H1 (cell line): ENCODE results near the gene EME2. TPM values are rescaled to one million over a fixed set of nuclear protein-coding genes. Genes with fewer than 3 reads are reported as not detected.

Experiments
- CTCF ChIA-PET: fragments of 300-600 bp; sonication (Branson Sonifier 250); formaldehyde crosslinking; loops from one replicate; lab custom pipeline; 2021; ENCODE audit not compliant: partially characterized antibody; lab: Charles Lee
- POLR2A ChIA-PET: fragments of 300-600 bp; sonication (Branson Sonifier 250); formaldehyde crosslinking; loops from one replicate; lab custom pipeline; 2021; ENCODE audit warnings: inconsistent platforms; ENCODE audit not compliant: partially characterized antibody; lab: Charles Lee
- DNase-seq, 2 experiments: peaks; one replicate each; pipeline versions ENCODE4 v3.0.0 to v3.0.0-alpha.2; 2010 to 2022; ENCODE audit warnings: low spot score in 2 of 2, low read depth in 1 of 2, mixed read lengths in 1 of 2
- FAIRE-seq: peaks from 2 replicates; lab custom pipeline; 2011; peaks lifted over from hg19 to GRCh38; lab: Jason Lieb, UNC
- H2AFZ ChIP-seq: 2 replicates; pipeline ENCODE4 v1.8.1; 2012; ENCODE audit warnings: low read length, inconsistent platforms
- H2AK5ac ChIP-seq: 2 replicates; pipeline ENCODE4 v1.6.1; 2013; ENCODE audit warnings: low read depth, low read length
- H2BK120ac ChIP-seq: replicated peaks from 2 replicates; pipeline ENCODE3; 2013; ENCODE audit warnings: low read depth, low read length, inconsistent platforms
- H2BK12ac ChIP-seq: 2 replicates; pipeline ENCODE4 v1.6.1; 2013; ENCODE audit warnings: low read depth, low read length
- H2BK15ac ChIP-seq: 2 replicates; pipeline ENCODE4 v1.6.1; 2013; ENCODE audit warnings: low read length
- H2BK20ac ChIP-seq: 2 replicates; pipeline ENCODE4 v1.6.1; 2013; ENCODE audit warnings: low read length
- H2BK5ac ChIP-seq: 2 replicates; pipeline ENCODE4 v1.6.1; 2013; ENCODE audit warnings: low read depth, low read length
- H3K14ac ChIP-seq: 2 replicates; pipeline ENCODE4 v1.6.1; 2013; ENCODE audit warnings: inconsistent platforms; ENCODE audit not compliant: insufficient read length
- H3K18ac ChIP-seq: 2 replicates; pipeline ENCODE4 v1.6.1; 2013; ENCODE audit warnings: low read length; ENCODE audit errors: extremely low read depth
- H3K23ac ChIP-seq: 2 replicates; pipeline ENCODE4 v1.6.1; 2013; ENCODE audit warnings: inconsistent platforms; ENCODE audit not compliant: insufficient read length
- H3K23me2 ChIP-seq: 2 replicates; pipeline ENCODE4 v1.6.1; 2013; ENCODE audit warnings: low read depth, low read length
- H3K27ac ChIP-seq: 2 replicates; pipeline ENCODE4 v1.6.1; 2011; ENCODE audit warnings: low read depth, low read length, inconsistent platforms
- H3K27me3 ChIP-seq, 4 experiments: replicated peaks in 1 of 4; 1 replicate in 1 of 4; 2 replicates in 3 of 4; pipeline versions ENCODE4 v1.6.1 to v1.8.1; 2011 to 2013; ENCODE audit warnings: low read length in 3 of 4, mild to moderate bottlenecking in 3 of 4, inconsistent platforms in 2 of 4, mixed read lengths in 2 of 4, moderate library complexity in 1 of 4; ENCODE audit not compliant: control insufficient read depth in 3 of 4, insufficient read depth in 3 of 4; ENCODE audit errors: extremely low read depth in 1 of 4
- H3K36me3 ChIP-seq, 4 experiments: 2 replicates each; pipeline versions ENCODE4 v1.6.1 to v1.8.1; 2011 to 2013; ENCODE audit warnings: mild to moderate bottlenecking in 4 of 4, low read length in 3 of 4, moderate library complexity in 2 of 4, control low read depth in 1 of 4, inconsistent platforms in 1 of 4; ENCODE audit not compliant: insufficient read depth in 4 of 4, control insufficient read depth in 2 of 4
- H3K4ac ChIP-seq: replicated peaks from 2 replicates; pipeline ENCODE3; 2013; ENCODE audit warnings: low read length, low read depth, mixed read lengths, inconsistent platforms; ENCODE audit not compliant: insufficient read length
- H3K4me1 ChIP-seq, 4 experiments: replicated peaks in 1 of 4; 1 replicate in 1 of 4; 2 replicates in 3 of 4; pipeline versions ENCODE4 v1.6.1 to v1.8.1; 2011 to 2013; ENCODE audit warnings: low read length in 3 of 4, inconsistent platforms in 2 of 4, mixed read lengths in 1 of 4; ENCODE audit not compliant: insufficient read depth in 4 of 4, control insufficient read depth in 3 of 4
- H3K4me2 ChIP-seq, 2 experiments: 2 replicates each; pipeline versions ENCODE4 v1.6.1 to v1.8.1; 2011 to 2013; ENCODE audit warnings: low read depth in 2 of 2, low read length in 2 of 2, control low read depth in 1 of 2, inconsistent platforms in 1 of 2, mild to moderate bottlenecking in 1 of 2; ENCODE audit not compliant: insufficient read depth in 1 of 2
- H3K4me3 ChIP-seq, 4 experiments: fragments of 200-600, 300-600 bp in 1 of 4; sonication (generic), shearing (Covaris generic), sonication (Bioruptor Twin) in 1 of 4; 2 replicates each; pipeline versions ENCODE4 v1.5.1 to v1.8.1; 2011 to 2016; ENCODE audit warnings: low read length in 4 of 4, low read depth in 3 of 4, control low read depth in 2 of 4, inconsistent platforms in 2 of 4, mild to moderate bottlenecking in 2 of 4, mixed read lengths in 1 of 4, moderate library complexity in 1 of 4; ENCODE audit not compliant: insufficient read depth in 2 of 4; ENCODE audit errors: extremely low read depth in 1 of 4
- H3K56ac ChIP-seq: replicated peaks from 2 replicates; pipeline ENCODE3; 2013; ENCODE audit warnings: low read depth, mild to moderate bottlenecking, mixed read lengths, low read length, inconsistent platforms; ENCODE audit not compliant: insufficient read length
- H3K79me1 ChIP-seq: 2 replicates; pipeline ENCODE4 v1.6.1; 2013; ENCODE audit warnings: low read depth, low read length, control low read depth
- H3K79me2 ChIP-seq, 2 experiments: 2 replicates each; pipeline versions ENCODE4 v1.6.1 to v1.8.1; 2012 to 2013; ENCODE audit warnings: low read length in 2 of 2, mild to moderate bottlenecking in 2 of 2, inconsistent platforms in 1 of 2; ENCODE audit not compliant: insufficient read depth in 2 of 2, control insufficient read depth in 1 of 2
- H3K9ac ChIP-seq, 4 experiments: replicated peaks in 1 of 4; 1 replicate in 1 of 4; 2 replicates in 3 of 4; pipeline versions ENCODE4 v1.6.1 to v1.8.1; 2011 to 2013; ENCODE audit warnings: low read depth in 3 of 4, low read length in 3 of 4, control low read depth in 2 of 4, mild to moderate bottlenecking in 2 of 4, moderate library complexity in 2 of 4, inconsistent platforms in 1 of 4; ENCODE audit errors: extremely low read depth in 1 of 4
- H3K9me3 ChIP-seq, 2 experiments: 2 replicates each; pipeline versions ENCODE4 v1.6.1 to v1.8.1; 2012 to 2013; ENCODE audit warnings: mild to moderate bottlenecking in 2 of 2, moderate library complexity in 2 of 2, control low read depth in 1 of 2, inconsistent platforms in 1 of 2, low read depth in 1 of 2, low read length in 1 of 2, mixed read lengths in 1 of 2; ENCODE audit not compliant: insufficient read depth in 2 of 2
- H4K20me1 ChIP-seq, 2 experiments: replicated peaks in 1 of 2; 2 replicates each; pipeline versions ENCODE3 to v1.8.1; 2011 to 2013; ENCODE audit warnings: inconsistent platforms in 2 of 2, low read length in 2 of 2, mild to moderate bottlenecking in 1 of 2; ENCODE audit not compliant: insufficient read depth in 2 of 2, control insufficient read depth in 1 of 2
- H4K5ac ChIP-seq: 2 replicates; pipeline ENCODE4 v1.6.1; 2013; ENCODE audit warnings: low read length, low read depth, mixed read lengths, inconsistent platforms; ENCODE audit not compliant: insufficient read length
- H4K8ac ChIP-seq: 2 replicates; pipeline ENCODE4 v1.8.0; 2013; ENCODE audit warnings: mild to moderate bottlenecking, moderate library complexity, low read length, inconsistent platforms; ENCODE audit not compliant: insufficient read depth; ENCODE audit errors: extremely low read depth
- H4K91ac ChIP-seq: replicated peaks from 2 replicates; pipeline ENCODE3; 2013; ENCODE audit warnings: low read length, mixed read lengths, inconsistent platforms; ENCODE audit not compliant: insufficient read length
- GABPA ChIP-seq: IDR thresholded peaks from 2 replicates; pipeline ENCODE4 v1.6.1; 2011; ENCODE audit warnings: mild to moderate bottlenecking, low read length, moderate library complexity, borderline replicate concordance; ENCODE audit not compliant: insufficient read depth
- GTF2F1 ChIP-seq: IDR thresholded peaks from 2 replicates; pipeline ENCODE4 v1.6.1; 2012; ENCODE audit warnings: low read depth, low read length, improper control_type of control experiment, borderline replicate concordance
- RAD21 ChIP-seq, 2 experiments: IDR thresholded peaks in 1 of 2; conservative IDR thresholded peaks in 1 of 2; 2 replicates each; pipeline ENCODE4 v1.6.1; 2011; ENCODE audit warnings: low read depth in 2 of 2, low read length in 2 of 2, improper control_type of control experiment in 1 of 2, inconsistent platforms in 1 of 2, mild to moderate bottlenecking in 1 of 2, moderate library complexity in 1 of 2
- RFX5 ChIP-seq: IDR thresholded peaks from 2 replicates; pipeline ENCODE4 v1.6.1; 2011; ENCODE audit warnings: low read depth, low read length, improper control_type of control experiment, borderline replicate concordance
- SIN3A ChIP-seq, 2 experiments: IDR thresholded peaks in 1 of 2; conservative IDR thresholded peaks in 1 of 2; 2 replicates each; pipeline ENCODE4 v1.6.1; 2011 to 2012; ENCODE audit warnings: low read length in 2 of 2, improper control_type of control experiment in 1 of 2, low read depth in 1 of 2, mild to moderate bottlenecking in 1 of 2
- SIRT6 ChIP-seq: IDR thresholded peaks from one replicate; pipeline ENCODE4 v1.7.1; 2012; ENCODE audit warnings: low read length, inconsistent platforms
- SP2 ChIP-seq: IDR thresholded peaks from 2 replicates; pipeline ENCODE4 v1.6.1; 2012; ENCODE audit warnings: mild to moderate bottlenecking, low read length, inconsistent platforms
- USF2 ChIP-seq: IDR thresholded peaks from 2 replicates; pipeline ENCODE4 v1.6.1; 2011; ENCODE audit warnings: low read length, improper control_type of control experiment
- YY1 ChIP-seq: IDR thresholded peaks from 2 replicates; pipeline ENCODE4 v1.6.1; 2011; ENCODE audit warnings: low read depth, mild to moderate bottlenecking, low read length
- WGBS, 2 experiments: shearing (Covaris generic) in 1 of 2; methylation state at CpG; one replicate each; pipeline versions ENCODE4 v1.1.6 to v1.1.7; 2013 to 2015; ENCODE audit warnings: low lambda C conversion rate in 2 of 2, mixed read lengths in 2 of 2, inconsistent platforms in 1 of 2, low coverage in 1 of 2, missing lambda C conversion rate in 1 of 2; ENCODE audit not compliant: insufficient replicate concordance in 2 of 2, insufficient coverage in 1 of 2, insufficient read length in 1 of 2; ENCODE audit errors: extremely low coverage in 1 of 2, missing lambda C conversion rate in 1 of 2; 5-methylcytosine and 5-hydroxymethylcytosine counted together
- polyA plus RNA-seq, 7 experiments: library from polyadenylated mRNA; depleted of rRNA in 3 of 7; stranded (reverse) in 5 of 7; unstranded in 2 of 7; fragments of >200 nt in 5 of 7; fragments of 200-250 nt in 2 of 7; gene quantifications; 1 replicate in 5 of 7; 2 replicates in 1 of 7; 4 replicates in 1 of 7; pipeline versions ENCODE4 v1.2.1 to v1.2.3, GENCODE V29; 2011 to 2013; ENCODE audit warnings: missing spikeins in 2 of 7, mixed read lengths in 2 of 7
- total RNA-seq: library from RNA; stranded (reverse); fragmentation: NEBNext Ultra II Directional; extraction: Animal tissue kit (Norgen Biotek cat#: 25700); gene quantifications from 2 replicates; pipeline ENCODE4 v1.2.1, GENCODE V29; 2021

Gene EME2
- total and polyA plus RNA-seq, 2 of the 8 experiments (the other 6 are each of a cell fraction or from before 2014, with no cell fraction given): 13.1 to 19.7 TPM

- Histone ChIP-seq H2AFZ (no peak overlapping the region), H2BK120ac (no peak overlapping the region), H3K27me3 (no peaks in the 10 kb centered on the region), H3K4me2 (no peak overlapping the region), H3K36me3 (peaks cover 0 to 5% (median 0%) of the 10 kb centered on the region in 4 experiments; a peak in 2 of 8 replicates), H3K4me3 (no peak overlapping the region), H3K9ac (no peak overlapping the region), H3K9me3 (peaks cover 33 to 38% of the 10 kb centered on the region in 2 experiments), H3K56ac (no peak overlapping the region), H4K91ac (no peak overlapping the region), H2AK5ac (no peak overlapping the region), H3K14ac (no peak overlapping the region), H3K4ac (no peak overlapping the region), H3K23me2 (no peaks in the 10 kb centered on the region), H3K27ac (no peak overlapping the region), H2BK15ac (no peak overlapping the region), H2BK20ac (no peak overlapping the region), H4K20me1 (peaks cover 0 to 8% of the 10 kb centered on the region in 2 experiments), H3K18ac (no peak overlapping the region), H3K79me1 (0 out of 2 replicates have a peak, but pooled peaks cover 5% of the 10 kb centered on the region), H4K8ac (no peak overlapping the region; the same call in 1 of the 2 replicates)
- DNase-seq: no peak
- CTCF ChIA-PET: no interaction called here
- POLR2A ChIA-PET: interaction anchor here (0.7 to 2.0 kb wide), 5 partner anchors 8 to 31 kb away, joined by 3 to 8 read pairs (median 4); partner anchors contain the start of genes EME2 and NME3
- WGBS, 2 experiments: 91% methylated on average over 18 of the region's 19 CpGs; no CpG with 5 or more reads in 1 of the 2 experiments
- TF ChIP-seq SIRT6 (no peak), USF2 (no peak), GABPA (no peak), RFX5 (no peak), SP2 (no peak), GTF2F1 (no peak), YY1 (no peak), RAD21 (IDR thresholded peaks at IDR 0.05 in 1 of 2, conservative IDR thresholded peaks at IDR 0.05 in 1 of 2; ENCODE audit: low read depth in 2 of 2, low read length in 2 of 2) (no peak), SIN3A (conservative IDR thresholded peaks at IDR 0.05 in 1 of 2, IDR thresholded peaks at IDR 0.05 in 1 of 2; ENCODE audit: low read depth in 1 of 2, low read length in 2 of 2) (no peak)
- TF ChIP-seq, all 59 proteins: peak for 0
- FAIRE-seq: no peak
- Histone ChIP-seq H3K23ac (no peak overlapping the region), H2BK12ac (no peak overlapping the region), H2BK5ac (no peak overlapping the region; the same call in 1 of the 2 replicates), H4K5ac (no peak overlapping the region), H3K4me1 (no peaks in the 10 kb centered on the region), H3K79me2 (no peaks in the 10 kb centered on the region)
Measured at GRCh38 chr16:1741553-1742165, 31.0 kb upstream of the EME2 start.
